IMR-90 (cell line): ENCODE results near the gene FCHSD2. TPM values are rescaled to one million over a fixed set of nuclear protein-coding genes. Genes with fewer than 3 reads are reported as not detected.

Source experiments
- RCOR1 ChIP-seq: IDR thresholded peaks from 2 replicates; pipeline ENCODE4 v1.6.1; 2012; ENCODE audit warnings: mild to moderate bottlenecking, low read length, improper control_type of control experiment; ENCODE audit not compliant: insufficient replicate concordance
- polyA plus RNA-seq, 3 experiments: library from polyadenylated mRNA; depleted of rRNA; stranded (reverse); fragments of >200 nt; gene quantifications; 2 replicates each; pipeline ENCODE4 v1.2.3, GENCODE V29; 2012; ENCODE audit warnings: low replicate concordance in 1 of 3
- total RNA-seq: library from RNA; depleted of rRNA; stranded (reverse); fragments of >200 nt; gene quantifications from 2 replicates; pipeline ENCODE4 v1.2.3, GENCODE V29; 2012
- TF ChIP-seq, protein P1 (sequence below): conservative IDR thresholded peaks from 2 replicates; pipeline ENCODE4 v1.5.1; 2012; ENCODE audit warnings: mild to moderate bottlenecking, low read depth, low read length, improper control_type of control experiment

Gene FCHSD2
- total and polyA plus RNA-seq, 2 of the 4 experiments (the other 2 are of a cell fraction): 5.9 to 18.7 TPM

DNA sequence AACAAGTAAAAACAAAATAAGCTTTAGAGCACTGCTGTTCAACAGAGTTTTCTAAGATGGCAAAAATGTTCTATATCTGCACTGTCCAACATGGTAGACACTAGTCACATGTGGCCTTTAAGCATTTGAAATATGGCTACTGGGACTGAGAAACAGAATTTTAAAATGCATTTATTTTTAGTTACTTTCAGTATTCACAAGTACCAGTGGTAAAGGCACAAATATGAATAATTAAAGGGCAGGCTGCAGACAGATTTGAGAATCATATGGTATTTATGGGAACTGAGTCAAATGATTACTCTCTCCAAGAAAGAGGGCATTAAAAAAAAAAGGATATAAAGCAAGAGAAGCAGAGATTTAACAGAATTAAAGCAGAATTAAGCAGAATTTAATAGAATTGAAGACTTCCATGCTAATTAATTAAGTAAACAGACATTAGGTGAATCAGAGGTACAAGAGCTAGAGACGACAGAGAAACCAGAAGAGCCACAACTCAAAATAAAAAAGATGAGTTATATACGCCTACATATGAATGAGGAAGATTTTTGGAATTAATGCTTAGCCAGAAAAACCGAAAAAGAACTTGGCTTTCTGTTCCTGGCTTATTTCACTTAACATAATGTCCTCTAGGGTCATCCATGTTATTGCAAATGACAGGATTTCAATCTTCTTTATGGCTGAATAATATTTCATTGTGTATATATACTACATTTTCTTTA lies 167.5 kb downstream of the FCHSD2 start (continued):
- TF ChIP-seq, protein P1, sequence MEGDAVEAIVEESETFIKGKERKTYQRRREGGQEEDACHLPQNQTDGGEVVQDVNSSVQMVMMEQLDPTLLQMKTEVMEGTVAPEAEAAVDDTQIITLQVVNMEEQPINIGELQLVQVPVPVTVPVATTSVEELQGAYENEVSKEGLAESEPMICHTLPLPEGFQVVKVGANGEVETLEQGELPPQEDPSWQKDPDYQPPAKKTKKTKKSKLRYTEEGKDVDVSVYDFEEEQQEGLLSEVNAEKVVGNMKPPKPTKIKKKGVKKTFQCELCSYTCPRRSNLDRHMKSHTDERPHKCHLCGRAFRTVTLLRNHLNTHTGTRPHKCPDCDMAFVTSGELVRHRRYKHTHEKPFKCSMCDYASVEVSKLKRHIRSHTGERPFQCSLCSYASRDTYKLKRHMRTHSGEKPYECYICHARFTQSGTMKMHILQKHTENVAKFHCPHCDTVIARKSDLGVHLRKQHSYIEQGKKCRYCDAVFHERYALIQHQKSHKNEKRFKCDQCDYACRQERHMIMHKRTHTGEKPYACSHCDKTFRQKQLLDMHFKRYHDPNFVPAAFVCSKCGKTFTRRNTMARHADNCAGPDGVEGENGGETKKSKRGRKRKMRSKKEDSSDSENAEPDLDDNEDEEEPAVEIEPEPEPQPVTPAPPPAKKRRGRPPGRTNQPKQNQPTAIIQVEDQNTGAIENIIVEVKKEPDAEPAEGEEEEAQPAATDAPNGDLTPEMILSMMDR: no peak
- TF ChIP-seq RCOR1: no peak
